H1 (cell line): Measurements from ENCODE around the gene CCSER2. TPM values are rescaled to one million over a fixed set of nuclear protein-coding genes. Genes with fewer than 3 reads are reported as not detected.

Source experiments
- CTCF ChIA-PET: fragments of 300-600 bp; sonication (Branson Sonifier 250); formaldehyde crosslinking; loops from one replicate; lab custom pipeline; 2021; ENCODE audit not compliant: partially characterized antibody; lab: Charles Lee
- POLR2A ChIA-PET: fragments of 300-600 bp; sonication (Branson Sonifier 250); formaldehyde crosslinking; loops from one replicate; lab custom pipeline; 2021; ENCODE audit warnings: inconsistent platforms; ENCODE audit not compliant: partially characterized antibody; lab: Charles Lee
- DNase-seq, 2 experiments: peaks; one replicate each; pipeline versions ENCODE4 v3.0.0 to v3.0.0-alpha.2; 2010 to 2022; ENCODE audit warnings: low spot score in 2 of 2, low read depth in 1 of 2, mixed read lengths in 1 of 2
- FAIRE-seq: peaks from 2 replicates; lab custom pipeline; 2011; peaks lifted over from hg19 to GRCh38; lab: Jason Lieb, UNC
- H2AFZ ChIP-seq: 2 replicates; pipeline ENCODE4 v1.8.1; 2012; ENCODE audit warnings: low read length, inconsistent platforms
- H2AK5ac ChIP-seq: 2 replicates; pipeline ENCODE4 v1.6.1; 2013; ENCODE audit warnings: low read depth, low read length
- H2BK120ac ChIP-seq: replicated peaks from 2 replicates; pipeline ENCODE3; 2013; ENCODE audit warnings: low read depth, low read length, inconsistent platforms
- H2BK12ac ChIP-seq: 2 replicates; pipeline ENCODE4 v1.6.1; 2013; ENCODE audit warnings: low read depth, low read length
- H2BK15ac ChIP-seq: 2 replicates; pipeline ENCODE4 v1.6.1; 2013; ENCODE audit warnings: low read length
- H2BK20ac ChIP-seq: 2 replicates; pipeline ENCODE4 v1.6.1; 2013; ENCODE audit warnings: low read length
- H2BK5ac ChIP-seq: 2 replicates; pipeline ENCODE4 v1.6.1; 2013; ENCODE audit warnings: low read depth, low read length
- H3K14ac ChIP-seq: 2 replicates; pipeline ENCODE4 v1.6.1; 2013; ENCODE audit warnings: inconsistent platforms; ENCODE audit not compliant: insufficient read length
- H3K18ac ChIP-seq: 2 replicates; pipeline ENCODE4 v1.6.1; 2013; ENCODE audit warnings: low read length; ENCODE audit errors: extremely low read depth
- H3K23ac ChIP-seq: 2 replicates; pipeline ENCODE4 v1.6.1; 2013; ENCODE audit warnings: inconsistent platforms; ENCODE audit not compliant: insufficient read length
- H3K23me2 ChIP-seq: 2 replicates; pipeline ENCODE4 v1.6.1; 2013; ENCODE audit warnings: low read depth, low read length
- H3K27ac ChIP-seq: 2 replicates; pipeline ENCODE4 v1.6.1; 2011; ENCODE audit warnings: low read depth, low read length, inconsistent platforms
- H3K27me3 ChIP-seq, 4 experiments: replicated peaks in 1 of 4; 1 replicate in 1 of 4; 2 replicates in 3 of 4; pipeline versions ENCODE4 v1.6.1 to v1.8.1; 2011 to 2013; ENCODE audit warnings: low read length in 3 of 4, mild to moderate bottlenecking in 3 of 4, inconsistent platforms in 2 of 4, mixed read lengths in 2 of 4, moderate library complexity in 1 of 4; ENCODE audit not compliant: control insufficient read depth in 3 of 4, insufficient read depth in 3 of 4; ENCODE audit errors: extremely low read depth in 1 of 4
- H3K36me3 ChIP-seq, 4 experiments: 2 replicates each; pipeline versions ENCODE4 v1.6.1 to v1.8.1; 2011 to 2013; ENCODE audit warnings: mild to moderate bottlenecking in 4 of 4, low read length in 3 of 4, moderate library complexity in 2 of 4, control low read depth in 1 of 4, inconsistent platforms in 1 of 4; ENCODE audit not compliant: insufficient read depth in 4 of 4, control insufficient read depth in 2 of 4
- H3K4ac ChIP-seq: replicated peaks from 2 replicates; pipeline ENCODE3; 2013; ENCODE audit warnings: low read length, low read depth, mixed read lengths, inconsistent platforms; ENCODE audit not compliant: insufficient read length
- H3K4me1 ChIP-seq, 4 experiments: replicated peaks in 1 of 4; 1 replicate in 1 of 4; 2 replicates in 3 of 4; pipeline versions ENCODE4 v1.6.1 to v1.8.1; 2011 to 2013; ENCODE audit warnings: low read length in 3 of 4, inconsistent platforms in 2 of 4, mixed read lengths in 1 of 4; ENCODE audit not compliant: insufficient read depth in 4 of 4, control insufficient read depth in 3 of 4
- H3K4me2 ChIP-seq, 2 experiments: 2 replicates each; pipeline versions ENCODE4 v1.6.1 to v1.8.1; 2011 to 2013; ENCODE audit warnings: low read depth in 2 of 2, low read length in 2 of 2, control low read depth in 1 of 2, inconsistent platforms in 1 of 2, mild to moderate bottlenecking in 1 of 2; ENCODE audit not compliant: insufficient read depth in 1 of 2
- H3K4me3 ChIP-seq, 4 experiments: fragments of 200-600, 300-600 bp in 1 of 4; sonication (generic), shearing (Covaris generic), sonication (Bioruptor Twin) in 1 of 4; 2 replicates each; pipeline versions ENCODE4 v1.5.1 to v1.8.1; 2011 to 2016; ENCODE audit warnings: low read length in 4 of 4, low read depth in 3 of 4, control low read depth in 2 of 4, inconsistent platforms in 2 of 4, mild to moderate bottlenecking in 2 of 4, mixed read lengths in 1 of 4, moderate library complexity in 1 of 4; ENCODE audit not compliant: insufficient read depth in 2 of 4; ENCODE audit errors: extremely low read depth in 1 of 4
- H3K56ac ChIP-seq: replicated peaks from 2 replicates; pipeline ENCODE3; 2013; ENCODE audit warnings: low read depth, mild to moderate bottlenecking, mixed read lengths, low read length, inconsistent platforms; ENCODE audit not compliant: insufficient read length
- H3K79me1 ChIP-seq: 2 replicates; pipeline ENCODE4 v1.6.1; 2013; ENCODE audit warnings: low read depth, low read length, control low read depth
- H3K79me2 ChIP-seq, 2 experiments: 2 replicates each; pipeline versions ENCODE4 v1.6.1 to v1.8.1; 2012 to 2013; ENCODE audit warnings: low read length in 2 of 2, mild to moderate bottlenecking in 2 of 2, inconsistent platforms in 1 of 2; ENCODE audit not compliant: insufficient read depth in 2 of 2, control insufficient read depth in 1 of 2
- H3K9ac ChIP-seq, 4 experiments: replicated peaks in 1 of 4; 1 replicate in 1 of 4; 2 replicates in 3 of 4; pipeline versions ENCODE4 v1.6.1 to v1.8.1; 2011 to 2013; ENCODE audit warnings: low read depth in 3 of 4, low read length in 3 of 4, control low read depth in 2 of 4, mild to moderate bottlenecking in 2 of 4, moderate library complexity in 2 of 4, inconsistent platforms in 1 of 4; ENCODE audit errors: extremely low read depth in 1 of 4
- H3K9me3 ChIP-seq, 2 experiments: 2 replicates each; pipeline versions ENCODE4 v1.6.1 to v1.8.1; 2012 to 2013; ENCODE audit warnings: mild to moderate bottlenecking in 2 of 2, moderate library complexity in 2 of 2, control low read depth in 1 of 2, inconsistent platforms in 1 of 2, low read depth in 1 of 2, low read length in 1 of 2, mixed read lengths in 1 of 2; ENCODE audit not compliant: insufficient read depth in 2 of 2
- H4K20me1 ChIP-seq, 2 experiments: replicated peaks in 1 of 2; 2 replicates each; pipeline versions ENCODE3 to v1.8.1; 2011 to 2013; ENCODE audit warnings: inconsistent platforms in 2 of 2, low read length in 2 of 2, mild to moderate bottlenecking in 1 of 2; ENCODE audit not compliant: insufficient read depth in 2 of 2, control insufficient read depth in 1 of 2
- H4K5ac ChIP-seq: 2 replicates; pipeline ENCODE4 v1.6.1; 2013; ENCODE audit warnings: low read length, low read depth, mixed read lengths, inconsistent platforms; ENCODE audit not compliant: insufficient read length
- H4K8ac ChIP-seq: 2 replicates; pipeline ENCODE4 v1.8.0; 2013; ENCODE audit warnings: mild to moderate bottlenecking, moderate library complexity, low read length, inconsistent platforms; ENCODE audit not compliant: insufficient read depth; ENCODE audit errors: extremely low read depth
- H4K91ac ChIP-seq: replicated peaks from 2 replicates; pipeline ENCODE3; 2013; ENCODE audit warnings: low read length, mixed read lengths, inconsistent platforms; ENCODE audit not compliant: insufficient read length
- BCL11A ChIP-seq, 2 experiments: IDR thresholded peaks; one replicate each; pipeline ENCODE4 v1.6.1; 2011; ENCODE audit warnings: low read depth in 2 of 2, low read length in 2 of 2, mild to moderate bottlenecking in 2 of 2
- CBX8 ChIP-seq: fragments of 300-800, 300-1000 bp; sonication (generic); IDR thresholded peaks from 2 replicates; pipeline ENCODE4 v1.7.1; 2016; ENCODE audit warnings: low read depth, low read length, borderline replicate concordance
- CEBPB ChIP-seq: IDR thresholded peaks from 2 replicates; pipeline ENCODE4 v1.6.1; 2012; ENCODE audit warnings: low read depth, low read length
- CREB1 ChIP-seq: IDR thresholded peaks from 2 replicates; pipeline ENCODE4 v1.6.1; 2012; ENCODE audit warnings: inconsistent platforms
- CTCF ChIP-seq, 3 experiments: IDR thresholded peaks; 1 replicate in 2 of 3; 2 replicates in 1 of 3; pipeline versions ENCODE4 v1.5.1 to v1.6.1; 2011; ENCODE audit warnings: low read length in 3 of 3, mild to moderate bottlenecking in 3 of 3, inconsistent platforms in 2 of 3, low read depth in 1 of 3, moderate library complexity in 1 of 3; ENCODE audit not compliant: insufficient read depth in 1 of 3; ENCODE audit errors: control extremely low read depth in 1 of 3
- EGR1 ChIP-seq: IDR thresholded peaks from 2 replicates; pipeline ENCODE4 v1.6.1; 2011; ENCODE audit warnings: low read depth, low read length, borderline replicate concordance
- EZH2 ChIP-seq: fragments of 200-600 bp; sonication (generic); IDR thresholded peaks from 2 replicates; pipeline ENCODE4 v1.7.1; 2012; ENCODE audit warnings: low read depth, mild to moderate bottlenecking, moderate library complexity, low read length, inconsistent platforms; ENCODE audit not compliant: severe bottlenecking
- GABPA ChIP-seq: IDR thresholded peaks from 2 replicates; pipeline ENCODE4 v1.6.1; 2011; ENCODE audit warnings: mild to moderate bottlenecking, low read length, moderate library complexity, borderline replicate concordance; ENCODE audit not compliant: insufficient read depth
- GTF2F1 ChIP-seq: IDR thresholded peaks from 2 replicates; pipeline ENCODE4 v1.6.1; 2012; ENCODE audit warnings: low read depth, low read length, improper control_type of control experiment, borderline replicate concordance
- SIRT6 ChIP-seq: IDR thresholded peaks from one replicate; pipeline ENCODE4 v1.7.1; 2012; ENCODE audit warnings: low read length, inconsistent platforms
- TAF1 ChIP-seq: IDR thresholded peaks from 2 replicates; pipeline ENCODE4 v1.6.1; 2011; ENCODE audit warnings: mild to moderate bottlenecking, low read depth, low read length
- TBP ChIP-seq: IDR thresholded peaks from 2 replicates; pipeline ENCODE4 v1.6.1; 2011; ENCODE audit warnings: low read depth, low read length, improper control_type of control experiment
- TCF12 ChIP-seq: IDR thresholded peaks from 2 replicates; pipeline ENCODE4 v1.6.1; 2011; ENCODE audit warnings: low read depth, mild to moderate bottlenecking, low read length
- WGBS, 2 experiments: shearing (Covaris generic) in 1 of 2; methylation state at CpG; one replicate each; pipeline versions ENCODE4 v1.1.6 to v1.1.7; 2013 to 2015; ENCODE audit warnings: low lambda C conversion rate in 2 of 2, mixed read lengths in 2 of 2, inconsistent platforms in 1 of 2, low coverage in 1 of 2, missing lambda C conversion rate in 1 of 2; ENCODE audit not compliant: insufficient replicate concordance in 2 of 2, insufficient coverage in 1 of 2, insufficient read length in 1 of 2; ENCODE audit errors: extremely low coverage in 1 of 2, missing lambda C conversion rate in 1 of 2; 5-methylcytosine and 5-hydroxymethylcytosine counted together
- polyA plus RNA-seq, 7 experiments: library from polyadenylated mRNA; depleted of rRNA in 3 of 7; stranded (reverse) in 5 of 7; unstranded in 2 of 7; fragments of >200 nt in 5 of 7; fragments of 200-250 nt in 2 of 7; gene quantifications; 1 replicate in 5 of 7; 2 replicates in 1 of 7; 4 replicates in 1 of 7; pipeline versions ENCODE4 v1.2.1 to v1.2.3, GENCODE V29; 2011 to 2013; ENCODE audit warnings: missing spikeins in 2 of 7, mixed read lengths in 2 of 7
- total RNA-seq: library from RNA; stranded (reverse); fragmentation: NEBNext Ultra II Directional; extraction: Animal tissue kit (Norgen Biotek cat#: 25700); gene quantifications from 2 replicates; pipeline ENCODE4 v1.2.1, GENCODE V29; 2021

CCSER2 gene
- total and polyA plus RNA-seq, 2 of the 8 experiments (the other 6 are each of a cell fraction or from before 2014, with no cell fraction given): 6.9 to 30.5 TPM

GRCh38 chr10:84317174-84317573, 11.2 kb upstream of the CCSER2 start:
- no peaks in the 10 kb centered on the region for H3K79me2 ChIP-seq
- H4K20me1 ChIP-seq: no peaks in the 10 kb centered on the region
- H2BK12ac ChIP-seq: no peak overlapping the region
- H2AFZ ChIP-seq: no peak overlapping the region
- no peak overlapping the region for H3K23ac ChIP-seq
- H3K4me1 ChIP-seq: peaks cover 0 to 5% (median 3%) of the 10 kb centered on the region in 4 experiments; a peak in 3 of 7 replicates
- no peak overlapping the region for H2AK5ac ChIP-seq
- H3K36me3 ChIP-seq: no peaks in the 10 kb centered on the region
- no peak overlapping the region for H3K56ac ChIP-seq
- H2BK120ac ChIP-seq: no peak overlapping the region
- H4K91ac ChIP-seq: no peak overlapping the region
- H3K4me2 ChIP-seq: no peak overlapping the region
- H3K23me2 ChIP-seq: no peaks in the 10 kb centered on the region
- no peak overlapping the region for H4K8ac ChIP-seq
- no peak overlapping the region for H3K4me3 ChIP-seq
- H3K4ac ChIP-seq: no peak overlapping the region
- no peak overlapping the region for H2BK20ac ChIP-seq
- no peak overlapping the region for H3K14ac ChIP-seq
- whole genome bisulfite sequencing, 2 experiments: 97% methylated on average over 2 of the region's 2 CpGs; no CpG with 5 or more reads in 1 of the 2 experiments
- H3K18ac ChIP-seq: no peak overlapping the region
- no peak for FAIRE-seq
- ChIA-PET CTCF (interaction anchor here (1.4 to 1.6 kb wide), 2 partner anchors 10 to 223 kb away, joined by 4 to 5 read pairs; no protein-coding TSS in a partner anchor), POLR2A (interaction anchor here (1.4 kb wide), 1 partner anchor 176 kb away, joined by 3 read pairs; no protein-coding TSS in a partner anchor)
- no peak overlapping the region for H3K9ac ChIP-seq
- no peaks in the 10 kb centered on the region for H3K27me3 ChIP-seq
- no peak for DNase-seq
- no peak overlapping the region for H2BK5ac ChIP-seq
- H3K9me3 ChIP-seq: no peaks in the 10 kb centered on the region
- H4K5ac ChIP-seq: no peak overlapping the region
- H2BK15ac ChIP-seq: no peak overlapping the region
- no peaks in the 10 kb centered on the region for H3K79me1 ChIP-seq
- H3K27ac ChIP-seq: no peak overlapping the region
- TF ChIP-seq TAF1 (no peak), TBP (no peak), CREB1 (no peak), EGR1 (no peak), CEBPB (no peak), CBX8 (no peak), BCL11A (IDR thresholded peaks at IDR 0.05; ENCODE audit: low read depth in 2 of 2, low read length in 2 of 2) (no peak), CTCF (IDR thresholded peaks at IDR 0.05; ENCODE audit: control extremely low read depth in 1 of 3, insufficient read depth in 1 of 3, low read depth in 1 of 3, low read length in 3 of 3) (no peak), GTF2F1 (no peak), EZH2 (no peak), GABPA (no peak), SIRT6 (no peak), TCF12 (no peak)
